ENCODE data around the gene LRRK1. TPM values are rescaled to one million over a fixed set of nuclear protein-coding genes. Genes with fewer than 3 reads are reported as not detected.

Gene LRRK1
- polyA plus RNA-seq (ENCODE audit: insufficient read depth in 1 of 5, insufficient read length in 5 of 5, low replicate concordance in 1 of 5): 1 to 10 TPM; 1.5 to 3.0 (median 2.8) TPM
- long read RNA-seq, donor 1: 0 reads
- long read RNA-seq, donor 2: 0 reads
- long read RNA-seq, donor 3, partial matches to known transcripts: 0 of 17 reads
- long read RNA-seq, donor 3, other reads (novel, unspliced or antisense): 17 of 17 reads
- long read RNA-seq, donor 4, partial matches to known transcripts: 13 of 32 reads
- long read RNA-seq, donor 4, other reads (novel, unspliced or antisense): 19 of 32 reads
- long read RNA-seq, donor 5, partial matches to known transcripts: 15 of 33 reads
- long read RNA-seq, donor 5, other reads (novel, unspliced or antisense): 18 of 33 reads
- long read RNA-seq, donor 6: 0 reads
- long read RNA-seq, donor 7, partial matches to known transcripts: 14 of 31 reads
- long read RNA-seq, donor 7, other reads (novel, unspliced or antisense): 17 of 31 reads
- long read RNA-seq, donor 8: 0 reads

DNA sequence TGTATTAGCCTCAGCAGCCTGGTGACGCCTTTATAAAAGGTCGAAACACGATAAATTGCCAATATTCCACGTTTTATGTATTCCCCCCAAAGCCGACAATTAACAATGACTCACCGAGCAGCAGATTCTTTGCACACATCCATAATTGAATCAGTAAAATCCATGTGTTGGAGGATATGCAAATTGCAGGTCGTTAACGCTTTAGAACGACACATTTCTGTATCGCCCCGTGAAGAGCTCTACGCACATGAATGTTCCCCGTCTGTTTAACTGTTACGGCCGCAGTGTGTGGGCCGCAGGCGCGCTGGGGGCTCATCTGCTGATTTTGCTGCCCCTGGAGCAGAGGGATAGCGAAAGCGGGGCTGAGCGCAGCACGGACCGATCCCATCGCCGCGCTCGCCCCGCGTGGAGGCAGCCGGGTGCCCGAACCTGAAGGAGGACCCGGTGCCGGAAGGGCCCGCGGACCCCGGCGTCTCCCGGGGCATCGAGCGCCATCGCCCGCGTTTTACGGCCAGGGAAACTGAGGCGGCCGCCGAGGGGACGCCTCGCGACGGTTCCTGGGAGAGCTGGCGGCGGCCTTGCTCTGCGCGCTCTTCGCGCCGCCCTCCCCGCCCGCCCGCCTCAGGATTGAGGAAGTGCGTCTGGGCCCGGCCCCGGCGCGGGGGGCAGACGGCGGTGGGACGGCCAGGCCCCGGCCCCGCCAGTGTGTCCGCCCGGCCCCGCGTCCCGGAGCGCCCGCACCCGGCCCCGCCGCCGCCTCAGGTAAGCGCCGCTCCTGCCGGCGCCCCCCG is at the start of gene LRRK1:
LRRK1 (plus strand) TSS at position 668 of the 791 bp plus-strand sequence. CDS start 5,276 bp downstream, outside the sequence.
- peak in 1 of 2 donors; percentile 38 for DNase-seq

DNA sequence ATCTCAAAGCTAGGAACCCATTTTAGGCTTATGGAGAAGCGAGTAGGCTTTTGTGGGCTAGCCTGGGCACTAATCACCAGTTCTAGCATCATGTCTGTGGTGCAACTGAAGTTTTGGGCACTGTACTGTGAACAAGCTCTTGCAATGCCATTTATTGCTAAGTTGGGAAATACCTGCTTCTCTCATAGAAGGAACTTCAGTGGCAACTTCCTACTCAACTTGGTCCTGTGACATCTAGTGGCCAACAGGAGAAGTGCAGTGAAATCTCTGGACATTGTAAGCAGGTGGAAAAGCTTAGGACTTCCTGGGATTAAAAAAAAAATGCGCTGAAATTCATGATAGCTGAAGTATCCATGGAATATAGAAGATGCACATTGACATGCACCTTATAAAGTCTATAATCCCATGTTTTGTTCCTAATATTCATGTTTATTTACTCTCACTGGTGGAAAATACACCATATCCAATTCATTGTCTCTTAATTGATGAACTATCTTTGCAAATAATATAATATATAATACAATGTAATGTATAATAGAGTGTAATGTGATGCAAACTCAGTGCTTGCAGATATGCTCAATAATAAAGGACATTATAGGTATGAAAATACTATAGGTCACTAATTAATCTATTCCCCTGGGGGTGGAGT is 46.0 kb upstream of the LRRK1 start:
- peak; percentile 55 to 73 for DNase-seq

- no peak for DNase-seq
Observed at GRCh38 chr15:100875495-100875894, 43.7 kb upstream of the LRRK1 start.

GRCh38 chr15:100875976-100876375 is 43.2 kb upstream of the LRRK1 start:
- no peak for DNase-seq

GRCh38 chr15:100877551-100877950 is 41.6 kb upstream of the LRRK1 start:
- no peak for DNase-seq

DNA sequence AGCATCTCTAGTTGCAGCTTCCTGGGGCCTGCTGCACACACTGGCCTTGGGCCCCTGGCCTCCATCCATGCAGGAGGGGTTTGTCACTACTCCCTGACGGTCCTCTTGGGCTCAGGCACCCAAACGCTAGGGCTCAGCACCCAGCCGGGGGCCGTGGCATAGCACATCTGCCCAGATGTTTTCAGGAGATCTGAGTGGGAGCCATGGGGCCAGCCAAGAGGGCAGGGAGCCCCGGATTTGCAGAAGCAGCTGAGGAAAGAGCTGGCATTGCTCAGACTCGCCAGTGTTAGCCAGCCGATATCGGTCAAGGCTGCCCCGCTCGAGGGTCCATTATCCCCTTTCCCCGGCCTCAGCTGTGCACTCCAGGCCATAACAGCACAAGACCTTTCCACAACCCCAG is 41.0 kb upstream of the LRRK1 start:
- no peak for DNase-seq

- no peak for DNase-seq
Observed at GRCh38 chr15:100878648-100879047, 40.5 kb upstream of the LRRK1 start.

DNA sequence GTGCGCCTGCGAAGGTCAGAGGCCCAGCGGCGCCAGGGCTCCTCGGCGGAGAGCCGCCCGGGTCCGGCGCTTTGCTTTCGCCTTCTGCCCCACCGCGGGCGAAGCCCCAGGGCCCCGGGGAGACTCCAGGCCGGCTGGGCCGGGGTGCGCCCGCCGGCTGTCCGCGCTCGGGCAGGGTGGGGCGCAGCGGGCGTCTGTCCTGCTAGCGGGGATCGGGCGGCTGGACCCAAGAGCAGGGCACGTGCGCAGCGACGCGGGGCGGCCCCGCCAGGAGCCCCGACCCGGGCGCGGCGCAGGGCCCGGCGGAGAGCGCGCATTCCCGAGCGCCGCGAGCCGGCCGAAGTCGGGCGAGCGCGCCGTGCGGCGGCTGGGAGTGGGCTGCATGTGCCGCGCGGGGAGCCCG is 40.1 kb upstream of the LRRK1 start:
- no peak for DNase-seq

DNA sequence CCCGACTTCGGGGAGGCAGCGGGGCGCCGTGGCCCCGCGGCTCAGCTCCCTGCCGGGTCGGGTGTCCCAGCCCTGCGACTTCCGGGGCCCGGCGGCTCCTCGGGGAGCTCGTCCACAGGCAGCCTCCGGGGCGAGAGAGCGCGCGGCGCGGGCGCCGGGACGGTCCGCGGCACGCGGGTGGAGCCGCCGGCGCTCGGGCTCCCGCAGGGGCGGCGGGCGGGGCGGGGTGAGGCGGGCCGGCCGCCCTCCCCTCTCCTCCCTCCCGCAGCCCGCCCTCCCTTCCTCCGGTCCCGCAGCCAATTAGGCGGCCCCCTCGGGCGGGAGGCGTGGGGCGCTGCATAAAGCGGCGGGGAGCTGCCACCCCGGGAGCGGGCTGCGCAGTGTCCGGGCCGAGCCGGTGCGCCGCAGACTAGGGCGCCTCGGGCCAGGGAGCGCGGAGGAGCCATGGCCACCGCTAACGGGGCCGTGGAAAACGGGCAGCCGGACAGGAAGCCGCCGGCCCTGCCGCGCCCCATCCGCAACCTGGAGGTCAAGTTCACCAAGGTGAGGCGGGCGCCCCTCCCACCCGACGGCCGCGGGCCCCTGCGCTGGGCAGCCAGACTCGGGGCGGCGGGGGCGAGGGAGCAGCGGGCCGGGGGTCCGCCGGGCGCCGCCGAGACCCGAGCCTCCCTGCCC is 39.6 kb upstream of the LRRK1 start, which contains the start of gene ALDH1A3:
ALDH1A3 (plus strand) TSS at position 368 of the 675 bp plus-strand sequence; CDS start at position 445, 77 bp downstream.
- DNase-seq: no peak

- DNase-seq: no peak
Observed at GRCh38 chr15:100880139-100880896, 38.8 kb upstream of the LRRK1 start.

DNA sequence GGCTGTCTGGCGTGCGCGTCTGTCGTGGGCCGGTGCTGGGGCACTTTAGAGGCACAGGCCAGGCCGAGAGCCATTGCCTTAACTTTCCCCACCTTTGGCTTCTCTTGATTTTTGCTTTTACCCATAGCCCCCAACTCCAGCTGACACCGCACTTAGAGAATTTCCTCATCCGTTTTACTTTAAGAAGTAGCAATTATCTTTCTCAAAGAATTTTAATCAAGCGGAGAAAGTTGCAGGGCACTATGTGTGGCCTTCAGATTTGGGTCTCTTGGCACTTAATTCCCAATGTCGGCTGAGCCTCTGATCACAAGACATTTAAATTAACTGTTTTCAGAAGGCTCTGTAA is 38.3 kb upstream of the LRRK1 start:
- no peak for DNase-seq

DNA sequence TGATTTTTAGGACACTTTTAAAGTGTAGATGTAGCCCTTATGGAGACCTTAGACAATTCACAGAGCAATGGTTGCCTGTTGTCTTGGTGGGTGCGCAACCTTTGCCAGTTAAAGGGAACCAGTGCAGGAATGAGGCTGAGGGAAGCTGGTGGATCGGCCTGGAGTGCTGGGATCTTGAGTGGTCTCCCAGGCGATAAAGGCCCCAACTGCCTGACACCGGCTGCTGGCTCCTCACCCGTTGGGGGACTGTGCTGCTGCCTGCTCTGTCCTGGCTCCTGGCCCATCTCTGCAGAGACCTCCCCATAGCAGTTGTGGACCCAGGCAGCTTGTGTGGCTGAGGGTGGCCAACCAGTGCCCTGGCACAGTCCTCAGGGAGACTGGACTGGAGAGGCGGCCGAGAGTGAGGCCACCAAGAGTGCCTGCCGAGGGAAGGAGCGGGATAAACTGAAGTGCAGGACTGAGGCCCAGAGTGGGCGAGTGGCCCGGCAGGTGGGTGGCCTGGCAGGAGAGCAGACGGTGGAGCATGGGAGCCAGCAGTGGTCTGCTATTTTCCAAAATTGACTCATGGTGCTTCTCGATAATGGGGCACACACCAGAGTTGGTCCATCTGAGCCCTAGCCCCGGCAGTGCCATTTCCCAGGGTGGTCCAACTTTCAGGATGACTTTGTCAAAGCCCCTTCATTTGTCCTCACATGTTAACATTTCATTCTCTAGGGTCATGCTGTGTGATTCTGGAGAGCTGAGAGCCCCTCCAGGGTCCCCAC is 37.4 kb upstream of the LRRK1 start:
- no peak for DNase-seq

DNA sequence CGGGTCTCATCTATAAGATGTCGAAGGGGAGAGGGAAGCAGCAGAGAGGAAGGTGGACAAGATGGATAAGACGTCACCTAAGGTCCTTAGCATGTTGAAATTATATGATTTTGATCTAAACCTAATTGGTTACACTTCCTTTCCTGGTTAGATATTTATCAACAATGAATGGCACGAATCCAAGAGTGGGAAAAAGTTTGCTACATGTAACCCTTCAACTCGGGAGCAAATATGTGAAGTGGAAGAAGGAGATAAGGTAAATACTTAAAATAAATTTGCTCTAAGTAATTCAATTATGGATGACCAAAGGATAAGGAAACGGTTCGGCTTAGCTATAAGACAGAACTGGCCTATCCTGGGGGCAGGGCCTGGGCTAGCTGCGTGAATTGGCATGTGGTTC is 34.0 kb upstream of the LRRK1 start:
- DNase-seq: no peak

- DNase-seq: no peak
Observed at GRCh38 chr15:100885811-100886210, 33.3 kb upstream of the LRRK1 start.

DNA sequence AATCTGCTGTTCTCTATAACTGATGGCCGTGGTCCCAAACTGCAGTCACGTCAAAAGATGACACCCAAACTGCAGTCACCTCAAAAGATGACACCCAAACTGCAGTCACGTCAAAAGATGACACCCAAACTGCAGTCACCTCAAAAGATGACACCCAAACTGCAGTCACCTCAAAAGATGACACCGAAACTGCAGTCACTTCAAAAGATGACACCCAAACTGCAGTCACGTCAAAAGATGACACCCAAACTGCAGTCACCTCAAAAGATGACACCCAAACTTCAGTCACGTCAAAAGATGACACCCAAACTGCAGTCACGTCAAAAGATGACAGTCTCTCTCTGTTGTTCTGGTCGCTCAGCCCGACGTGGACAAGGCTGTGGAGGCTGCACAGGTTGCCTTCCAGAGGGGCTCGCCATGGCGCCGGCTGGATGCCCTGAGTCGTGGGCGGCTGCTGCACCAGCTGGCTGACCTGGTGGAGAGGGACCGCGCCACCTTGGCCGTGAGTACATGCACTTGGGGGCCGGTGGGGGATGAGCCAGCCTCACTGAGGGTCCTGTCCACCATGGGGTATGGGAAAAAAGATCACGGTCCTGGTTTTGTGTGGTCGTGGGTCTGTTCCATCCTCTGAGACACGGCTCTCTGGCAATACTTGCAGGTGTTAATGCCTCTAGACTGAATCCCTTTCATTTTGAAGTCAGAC is 31.8 kb upstream of the LRRK1 start:
- DNase-seq: no peak

- peak; percentile 57 to 61 for DNase-seq
Observed at GRCh38 chr15:100889385-100890050, 29.6 kb upstream of the LRRK1 start.

DNA sequence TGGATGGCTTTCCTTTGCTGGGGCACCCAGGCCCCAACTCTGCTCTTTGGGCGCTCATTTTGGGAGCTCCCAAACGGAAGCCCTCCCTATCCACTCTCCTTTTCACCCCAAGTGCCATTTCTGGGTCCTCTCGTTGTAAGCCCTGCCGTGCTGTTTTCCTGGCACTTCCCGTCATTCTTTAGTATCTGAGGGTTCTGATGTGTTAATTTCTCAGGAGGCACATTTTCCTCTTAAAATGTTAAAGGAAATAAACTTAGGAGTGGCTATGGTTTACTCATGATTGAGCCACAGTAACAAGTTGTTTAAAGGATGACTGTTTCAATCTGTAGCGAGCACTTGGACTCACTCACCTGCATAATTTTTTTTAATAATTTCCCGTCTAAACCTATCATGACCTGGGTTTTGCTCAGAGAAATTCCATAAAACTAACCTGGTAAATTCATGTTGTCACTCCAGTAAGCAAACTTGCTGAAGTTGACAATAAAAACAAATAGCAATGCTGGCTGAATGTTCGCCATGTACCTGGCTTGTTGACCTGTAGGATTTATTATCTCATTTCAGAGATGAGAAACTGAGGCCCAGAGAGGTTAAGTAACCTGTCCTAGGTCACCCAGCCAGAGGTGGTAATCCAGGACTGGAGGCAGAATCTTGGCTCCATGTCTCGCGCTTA is 29.0 kb upstream of the LRRK1 start:
- DNase-seq: no peak

DNA sequence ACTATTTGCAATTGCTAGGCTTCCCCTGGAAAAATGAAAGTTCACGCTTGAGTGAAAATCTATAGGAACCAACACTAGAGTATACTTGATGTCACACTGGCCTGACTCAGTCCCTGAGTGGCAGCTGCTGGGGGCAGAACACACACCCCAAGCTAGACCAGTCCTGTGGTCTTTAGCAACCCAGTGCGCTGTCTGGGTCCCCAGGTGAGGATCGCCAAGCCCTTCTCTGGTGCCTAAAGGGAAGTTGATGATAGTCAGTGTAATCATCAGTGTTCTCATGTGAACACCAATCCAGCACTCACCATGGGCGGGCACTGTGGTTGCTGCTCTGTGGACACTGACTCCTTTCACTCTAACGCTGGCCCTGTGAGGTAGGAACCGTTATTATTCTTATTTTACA is 28.3 kb upstream of the LRRK1 start:
- DNase-seq: no peak
